ENCODE measurements around the gene ROCK2.

Gene ROCK2

GRCh38 chr2:11344342-11344955, at the start of gene ROCK2:
Gene ROCK2, minus strand, starts transcription at chr2:11344636. Its CDS starts 500 bp downstream, at chr2:11344136.
- peak; percentile 86 for DNase-seq

GRCh38 chr2:11393711-11394236, 49.3 kb upstream of the ROCK2 start:
- no peak for DNase-seq

- DNase-seq: no peak
Observed at GRCh38 chr2:11391942-11392266, 47.5 kb upstream of the ROCK2 start.

- no peak for DNase-seq
Observed at GRCh38 chr2:11390399-11390658, 45.9 kb upstream of the ROCK2 start.

GRCh38 chr2:11389551-11390398, 45.3 kb upstream of the ROCK2 start:
- no peak for DNase-seq

GRCh38 chr2:11389052-11389420, 44.6 kb upstream of the ROCK2 start:
- no peak for DNase-seq

GRCh38 chr2:11388262-11389051, 44.0 kb upstream of the ROCK2 start:
- DNase-seq: no peak

- no peak for DNase-seq
Observed at GRCh38 chr2:11387843-11388242, 43.4 kb upstream of the ROCK2 start.

GRCh38 chr2:11387100-11387390, 42.6 kb upstream of the ROCK2 start:
- DNase-seq: no peak

GRCh38 chr2:11385847-11386246, 41.4 kb upstream of the ROCK2 start:
- DNase-seq: no peak

- no peak for DNase-seq
Observed at GRCh38 chr2:11385216-11385615, 40.8 kb upstream of the ROCK2 start.

- no peak for DNase-seq
Observed at GRCh38 chr2:11379558-11379957, 35.1 kb upstream of the ROCK2 start.

- DNase-seq: no peak
Observed at GRCh38 chr2:11377928-11378545, 33.6 kb upstream of the ROCK2 start.

GRCh38 chr2:11376071-11376470, 31.6 kb upstream of the ROCK2 start:
- DNase-seq: no peak

GRCh38 chr2:11375689-11376027, 31.2 kb upstream of the ROCK2 start:
- DNase-seq: no peak

- no peak for DNase-seq
Observed at GRCh38 chr2:11375025-11375688, 30.7 kb upstream of the ROCK2 start.

- no peak for DNase-seq
Observed at GRCh38 chr2:11373096-11373495, 28.7 kb upstream of the ROCK2 start.

- no peak for DNase-seq
Observed at GRCh38 chr2:11371092-11371937, 26.9 kb upstream of the ROCK2 start.

GRCh38 chr2:11370377-11371091, 26.1 kb upstream of the ROCK2 start:
- peak; percentile 36 for DNase-seq

- no peak for DNase-seq
Observed at GRCh38 chr2:11368059-11368572, 23.7 kb upstream of the ROCK2 start.

- no peak for DNase-seq
Observed at GRCh38 chr2:11367170-11367730, 22.8 kb upstream of the ROCK2 start.

Data from SHP77 treated with DMSO at 0.1 percent for 48 hours (cell line).